GM12864 (cell line): ENCODE measurements around the gene RBM46.

ENCODE experiments used
- DNase-seq: peaks from one replicate; pipeline ENCODE4 v3.0.0-alpha.2; 2011; ENCODE audit warnings: low read depth
- H3K4me3 ChIP-seq: 2 replicates; pipeline ENCODE4 v1.5.1; 2011; ENCODE audit warnings: mild to moderate bottlenecking, low read depth, low read length, control low read depth
- TF ChIP-seq, protein P1 (sequence below): IDR thresholded peaks from 2 replicates; pipeline ENCODE4 v1.5.1; 2011; ENCODE audit warnings: low read depth, mild to moderate bottlenecking, moderate library complexity, low read length, control low read depth, inconsistent platforms; ENCODE audit errors: missing control alignments

Gene RBM46

DNA sequence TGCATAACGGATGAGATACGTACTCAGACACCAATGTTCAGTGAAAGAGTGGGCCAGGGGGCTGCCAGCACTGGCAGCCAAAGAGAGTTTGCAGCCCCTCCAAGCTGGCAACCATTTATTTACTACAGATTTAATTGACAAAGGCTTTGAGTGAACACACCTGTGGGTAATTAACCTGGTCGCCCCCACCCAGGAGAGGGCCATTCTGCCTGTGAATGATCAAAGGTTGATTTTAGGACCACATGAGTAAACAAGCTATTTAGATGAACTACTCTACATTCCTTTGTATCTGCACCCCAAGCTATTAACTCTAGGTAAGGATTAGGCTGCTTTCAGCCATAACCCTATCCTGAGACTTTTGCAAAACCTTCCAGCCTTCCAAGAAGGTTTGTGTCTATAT is 55.0 kb downstream of the RBM46 start:
- TF ChIP-seq, protein P1, sequence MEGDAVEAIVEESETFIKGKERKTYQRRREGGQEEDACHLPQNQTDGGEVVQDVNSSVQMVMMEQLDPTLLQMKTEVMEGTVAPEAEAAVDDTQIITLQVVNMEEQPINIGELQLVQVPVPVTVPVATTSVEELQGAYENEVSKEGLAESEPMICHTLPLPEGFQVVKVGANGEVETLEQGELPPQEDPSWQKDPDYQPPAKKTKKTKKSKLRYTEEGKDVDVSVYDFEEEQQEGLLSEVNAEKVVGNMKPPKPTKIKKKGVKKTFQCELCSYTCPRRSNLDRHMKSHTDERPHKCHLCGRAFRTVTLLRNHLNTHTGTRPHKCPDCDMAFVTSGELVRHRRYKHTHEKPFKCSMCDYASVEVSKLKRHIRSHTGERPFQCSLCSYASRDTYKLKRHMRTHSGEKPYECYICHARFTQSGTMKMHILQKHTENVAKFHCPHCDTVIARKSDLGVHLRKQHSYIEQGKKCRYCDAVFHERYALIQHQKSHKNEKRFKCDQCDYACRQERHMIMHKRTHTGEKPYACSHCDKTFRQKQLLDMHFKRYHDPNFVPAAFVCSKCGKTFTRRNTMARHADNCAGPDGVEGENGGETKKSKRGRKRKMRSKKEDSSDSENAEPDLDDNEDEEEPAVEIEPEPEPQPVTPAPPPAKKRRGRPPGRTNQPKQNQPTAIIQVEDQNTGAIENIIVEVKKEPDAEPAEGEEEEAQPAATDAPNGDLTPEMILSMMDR = no peak
- DNase-seq = no peak
- H3K4me3 ChIP-seq = no peak overlapping the region

DNA sequence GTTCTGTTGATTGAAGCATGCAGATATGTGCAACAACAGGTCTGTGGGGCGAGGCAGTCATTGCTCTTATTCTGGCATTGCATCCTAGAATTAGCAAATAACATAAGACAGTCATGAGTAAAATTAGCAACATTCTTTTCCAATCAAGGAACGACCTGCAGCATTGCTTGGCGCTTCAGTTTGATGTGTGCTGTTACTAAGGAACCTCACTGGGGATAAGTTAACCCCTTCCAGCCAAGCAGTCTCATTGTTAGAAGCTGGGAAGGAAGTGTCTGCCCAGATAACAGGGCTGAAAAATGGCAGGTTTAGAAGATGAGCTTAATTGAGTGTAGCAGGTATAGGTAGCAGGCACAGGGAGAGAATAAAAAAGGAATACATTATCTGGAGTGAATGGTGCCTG is 55.4 kb downstream of the RBM46 start:
- TF ChIP-seq, protein P1 = no peak
- no peak overlapping the region for H3K4me3 ChIP-seq
- DNase-seq = no peak

DNA sequence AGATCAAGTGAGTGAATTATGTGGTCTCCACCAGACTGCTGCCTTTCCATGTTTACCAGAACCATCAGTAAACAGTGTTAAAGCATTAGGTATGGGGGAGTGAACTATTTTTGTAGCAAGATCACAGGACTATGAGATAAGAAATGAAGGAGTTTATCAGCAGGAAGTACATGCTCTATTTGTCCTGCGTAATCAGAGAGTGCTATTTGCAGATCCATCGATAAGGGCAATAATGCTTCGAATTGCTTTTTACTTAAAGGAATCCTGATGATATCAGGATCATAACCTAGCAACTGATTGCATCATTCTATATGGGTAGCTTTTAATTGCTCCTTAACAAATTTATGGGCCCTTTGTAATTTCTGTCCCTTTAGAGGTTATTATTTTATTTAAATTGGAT is 57.1 kb downstream of the RBM46 start:
- TF ChIP-seq, protein P1 = no peak
- H3K4me3 ChIP-seq = no peak overlapping the region
- no peak for DNase-seq

DNA sequence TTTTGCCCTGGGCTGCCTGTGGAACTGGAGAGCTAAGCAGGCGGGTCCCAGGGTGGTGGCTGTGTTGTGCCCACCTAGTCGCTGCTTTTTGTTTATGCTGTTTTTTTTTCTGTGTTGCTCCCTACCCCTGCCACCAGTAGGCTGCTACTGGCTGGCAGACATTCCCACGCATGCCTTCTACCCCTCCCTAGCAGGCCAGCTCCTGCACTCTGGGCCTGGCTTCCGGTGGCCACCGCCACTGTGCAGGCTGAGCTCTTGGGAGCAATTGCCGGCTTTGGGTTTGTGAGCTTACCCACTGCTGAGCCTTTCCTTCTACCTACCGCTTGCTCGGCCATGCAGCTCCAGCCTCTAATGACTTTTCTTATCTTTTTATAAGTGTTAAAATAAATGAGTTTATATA is 57.6 kb downstream of the RBM46 start:
- TF ChIP-seq, protein P1 = no peak
- no peak for DNase-seq
- H3K4me3 ChIP-seq = no peak overlapping the region

DNA sequence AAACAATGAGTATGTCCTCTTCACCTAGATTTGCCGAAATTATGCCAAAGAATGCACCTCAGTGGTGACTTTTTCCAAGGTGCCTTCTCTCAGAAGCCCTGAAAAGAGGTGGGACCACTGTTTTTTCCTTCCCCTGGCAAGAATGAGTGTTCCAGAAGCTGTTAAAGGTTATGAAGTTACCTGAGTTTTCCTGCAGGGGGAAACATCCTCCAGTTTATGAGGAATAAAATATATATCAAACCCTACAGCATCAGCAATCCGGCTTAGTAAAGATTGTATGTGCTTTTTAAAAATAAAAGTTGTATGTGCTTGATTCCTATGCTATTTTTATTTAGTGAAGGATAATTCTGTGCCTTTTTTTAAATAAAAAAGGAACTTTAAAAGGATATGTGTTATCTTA is 73.3 kb downstream of the RBM46 start:
- TF ChIP-seq, protein P1 = peak; percentile 25
- no peak for DNase-seq
- H3K4me3 ChIP-seq = no peak overlapping the region

DNA sequence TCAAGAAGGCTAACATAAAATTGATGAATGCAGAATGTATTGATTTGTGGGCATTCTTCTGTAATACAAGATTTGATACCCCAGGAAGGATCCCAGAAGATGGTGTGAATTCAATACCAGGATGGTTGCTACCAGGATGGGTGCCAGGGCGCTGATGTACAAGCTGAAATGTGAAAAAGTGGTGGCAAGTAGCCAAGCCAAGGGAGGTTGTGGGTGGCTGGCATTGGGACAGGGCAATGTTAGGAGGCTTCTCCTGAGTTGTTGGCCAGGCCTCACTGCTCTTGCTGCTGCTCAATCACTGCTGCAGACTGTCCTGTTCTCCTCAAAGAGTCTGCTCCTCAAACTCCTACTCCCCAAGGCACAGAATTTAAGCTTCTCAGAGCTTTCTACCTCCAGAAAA is 77.1 kb downstream of the RBM46 start:
- no peak for DNase-seq
- H3K4me3 ChIP-seq = no peak overlapping the region
- TF ChIP-seq, protein P1 = no peak

DNA sequence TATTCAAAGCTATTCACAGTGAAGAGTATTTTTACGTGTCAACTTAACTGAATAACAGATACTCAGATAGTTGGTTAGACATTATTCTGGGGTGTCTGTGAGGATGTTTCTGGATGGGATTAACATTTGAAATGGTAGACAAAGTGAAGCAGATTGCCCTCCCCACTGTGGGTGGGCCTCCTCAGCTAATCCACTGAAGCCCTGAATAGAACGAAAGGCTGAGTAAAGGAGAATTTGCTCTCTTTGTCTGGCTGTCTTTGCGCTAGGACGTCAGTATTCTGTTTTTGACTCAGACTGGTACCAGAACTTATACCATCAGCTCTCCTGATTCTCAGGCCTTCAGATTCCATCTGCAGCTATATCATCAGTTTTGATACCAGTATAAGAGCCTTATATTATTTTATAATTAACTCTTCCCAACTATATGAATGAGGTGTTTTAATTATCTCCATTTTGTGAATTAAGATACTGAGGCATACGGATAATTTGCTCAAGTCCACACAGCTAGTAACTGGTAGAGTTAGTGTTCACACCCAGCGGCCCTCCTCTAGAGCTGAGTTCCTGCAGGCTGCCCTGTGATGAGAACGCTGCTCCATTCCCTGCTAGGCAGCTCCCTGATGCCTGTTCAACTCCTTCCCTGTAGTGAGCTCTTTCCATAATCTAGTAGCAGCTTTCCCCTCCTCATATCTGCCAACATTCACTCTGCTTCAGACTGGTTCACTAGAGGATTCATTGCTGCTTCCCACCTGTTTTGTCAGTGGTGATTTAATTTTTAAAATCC is 87.5 kb downstream of the RBM46 start:
- no peak for DNase-seq

More for the DNA sequence above, 87.5 kb downstream of the RBM46 start:
- TF ChIP-seq, protein P1 = no peak
- H3K4me3 ChIP-seq = no peak overlapping the region
